NCI-H2029 treated with DMSO at 0.1 percent for 48 hours (cell line): ENCODE results near the gene COL5A3.
A peak's percentile ranks its signal among the peaks of the same experiment; 100 is the strongest.
"Not testable (repeated sequence)": the region's sequence is repeated elsewhere in the genome, so short reads cannot be mapped to it uniquely, and the experiment has no call there.

ENCODE experiments used
- DNase-seq: peaks from one replicate; lab custom pipeline; 2025; lab: John Stamatoyannopoulos, UW

COL5A3 gene

GRCh38 chr19:10010247-10010691, at the start of gene COL5A3:
Gene COL5A3, minus strand, starts transcription at chr19:10010504. Its CDS starts 119 bp downstream, at chr19:10010385.
- no peak for DNase-seq

DNA sequence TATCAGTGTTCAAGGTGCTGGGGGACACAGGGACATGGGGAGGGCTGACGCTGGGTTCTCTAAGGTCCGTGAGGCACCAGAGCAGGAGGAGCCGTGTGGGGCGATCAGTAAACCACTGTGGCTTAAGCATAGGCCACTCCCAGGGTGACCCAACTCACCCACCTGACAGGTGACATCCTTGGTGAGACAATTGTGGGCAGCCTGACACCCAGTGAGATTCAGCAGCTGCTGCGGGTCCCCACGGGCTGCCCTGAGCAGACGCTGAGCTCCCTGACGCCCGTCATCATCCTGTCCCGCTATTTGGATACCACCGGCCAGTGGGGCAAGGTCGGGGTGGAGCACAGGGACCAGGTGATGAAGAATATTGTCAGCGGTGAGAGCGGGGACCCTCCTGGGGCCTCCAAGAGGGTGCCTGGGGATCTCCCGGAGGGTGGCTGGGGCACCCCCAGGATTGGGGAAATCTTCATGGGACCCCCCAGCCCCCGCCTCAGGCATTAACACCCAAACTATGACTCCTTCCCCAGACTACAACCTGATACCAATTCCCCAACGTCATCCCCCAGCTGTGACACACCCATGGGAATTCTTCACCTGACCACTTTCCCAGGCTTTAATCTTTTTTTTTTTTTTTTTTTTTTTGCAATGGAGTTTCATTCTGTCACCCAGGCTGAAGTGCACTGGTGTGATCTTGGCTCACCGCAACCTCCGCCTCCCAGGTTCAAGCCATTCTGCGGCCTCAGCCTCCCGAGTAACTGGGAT, 42.5 kb upstream of the COL5A3 start:
- DNase-seq: no peak

DNA sequence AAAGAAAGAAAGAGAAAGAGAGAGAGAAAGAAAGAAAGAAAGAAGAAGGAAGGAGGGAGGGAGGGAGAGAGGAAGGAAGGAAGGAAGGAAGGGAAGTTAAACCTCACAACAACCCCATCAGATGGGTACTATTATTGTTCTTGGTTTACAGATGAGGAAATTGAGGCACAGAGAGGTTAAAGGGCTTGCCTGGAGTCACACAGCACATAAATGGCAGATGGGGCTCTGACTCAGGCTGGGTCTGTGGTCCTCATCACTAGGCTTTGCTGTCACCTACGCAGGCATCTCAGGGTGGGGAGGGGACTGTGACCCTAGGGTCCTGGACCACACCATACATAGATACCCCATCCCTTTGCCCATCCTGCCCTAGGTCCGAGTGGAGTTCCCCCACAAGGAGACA, 39.3 kb upstream of the COL5A3 start:
- DNase-seq: no peak

DNA sequence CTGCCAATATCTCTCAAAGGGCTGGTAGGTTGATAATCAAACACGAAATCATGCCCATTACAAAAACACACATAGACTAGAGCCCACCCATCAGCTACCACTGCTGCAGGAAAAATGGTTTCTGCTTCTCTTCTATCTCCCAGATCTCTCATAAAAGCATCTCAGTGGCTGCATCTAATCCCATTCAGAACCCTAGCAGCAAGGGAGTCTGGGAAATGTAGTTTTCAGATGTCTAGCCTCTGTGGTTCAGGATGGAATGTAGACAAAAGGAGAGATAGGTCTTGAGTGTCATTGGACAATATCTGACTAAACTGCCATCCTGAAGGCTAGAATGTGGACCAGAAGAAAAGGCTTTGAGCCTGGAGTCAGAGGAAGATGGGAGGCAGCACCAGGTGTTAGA, 35.1 kb upstream of the COL5A3 start:
- DNase-seq: no peak

- no peak for DNase-seq
These were observed 34.1 kb upstream of the COL5A3 start for GRCh38 chr19:10044390-10044789.

DNA sequence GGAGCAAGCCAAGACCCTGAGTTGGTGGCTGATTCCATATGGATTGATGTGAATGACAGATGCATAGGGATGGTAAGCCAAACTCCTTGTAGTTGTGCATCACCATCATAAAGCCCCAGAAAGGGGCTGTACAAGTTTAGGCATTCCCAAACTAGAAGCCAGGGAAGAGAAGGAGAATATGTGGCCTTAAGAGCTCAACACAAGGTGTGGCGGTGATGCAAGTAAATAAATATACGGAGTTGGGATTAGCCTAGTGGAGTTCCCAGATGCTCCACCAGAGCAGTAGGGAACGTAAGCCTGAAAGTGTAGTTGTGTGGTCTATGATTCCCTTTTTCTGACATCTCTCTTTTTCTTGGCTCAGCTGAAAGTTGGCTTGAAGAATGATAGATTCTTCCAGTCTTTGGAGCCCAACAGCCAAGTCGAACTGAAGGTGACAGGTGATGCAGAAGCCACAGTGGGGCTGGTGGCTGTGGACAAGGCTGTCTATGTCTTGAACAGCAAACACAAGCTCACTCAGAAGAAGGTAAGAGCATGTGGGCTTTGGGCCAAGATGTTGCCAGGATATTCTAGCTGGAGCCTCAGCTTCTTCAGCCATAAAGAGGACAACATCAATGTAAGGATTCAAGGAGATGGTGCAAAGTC, 33.1 kb upstream of the COL5A3 start:
- no peak for DNase-seq

DNA sequence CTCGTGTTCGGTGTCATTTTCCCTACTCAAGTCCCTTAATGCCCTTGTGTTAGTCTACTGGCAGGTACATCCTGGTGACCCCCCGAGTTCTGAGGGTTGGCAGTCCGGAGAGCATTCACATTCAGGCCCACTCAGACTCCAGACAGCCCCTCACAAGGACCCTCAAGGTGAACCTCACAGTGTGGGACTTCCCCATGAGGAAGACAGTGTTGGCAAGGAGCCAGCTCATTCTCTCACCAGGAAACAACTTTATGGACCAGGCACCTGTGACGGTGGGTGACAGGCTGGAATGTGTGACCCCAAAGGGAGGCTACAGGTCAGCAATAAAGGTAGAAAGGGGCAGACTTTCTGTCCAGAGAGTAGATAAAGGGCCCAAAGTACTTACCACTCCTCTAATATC, 27.5 kb upstream of the COL5A3 start:
- no peak for DNase-seq

DNA sequence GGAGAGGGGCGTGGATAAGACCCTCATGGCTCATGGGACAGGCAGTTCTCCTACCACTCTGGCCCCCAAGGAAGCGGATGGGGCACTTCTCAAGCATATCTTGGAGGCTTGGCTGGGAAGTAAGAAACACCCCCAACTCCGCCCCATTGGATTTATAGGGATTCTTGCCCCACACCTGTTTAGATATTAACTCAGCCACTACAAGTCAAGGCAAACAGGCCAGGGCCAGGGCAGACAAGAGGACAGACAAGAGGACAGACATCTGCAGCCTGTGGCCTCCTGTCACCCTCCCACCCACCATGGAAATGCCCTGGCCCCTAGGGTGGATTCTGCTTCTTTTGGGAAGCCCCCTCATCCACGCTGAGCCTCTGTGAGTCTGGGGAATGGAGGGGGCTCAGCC, 27.1 kb upstream of the COL5A3 start:
- DNase-seq: no peak

DNA sequence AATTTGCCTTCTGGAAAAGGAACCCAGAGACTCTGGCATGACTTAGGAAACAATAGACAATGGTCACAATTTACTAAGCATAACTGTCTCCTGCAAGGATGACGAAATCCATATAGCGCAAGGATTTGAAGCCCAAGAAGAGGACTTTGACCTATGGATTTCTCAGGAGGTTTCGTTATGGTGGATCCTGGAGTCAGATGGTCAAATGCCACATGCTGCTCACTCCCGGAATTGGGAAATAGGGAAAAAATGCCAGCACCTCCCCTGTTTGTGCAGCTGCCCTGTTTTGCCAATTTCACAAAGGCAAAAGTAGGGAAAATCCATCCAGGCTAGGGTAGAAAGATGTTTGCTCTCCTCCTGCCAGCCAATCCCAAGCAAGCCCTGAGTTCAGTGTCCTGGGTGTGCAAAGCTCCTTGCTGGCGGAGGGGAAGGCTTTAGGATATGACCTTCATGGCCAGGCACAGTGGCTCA, 26.3 kb upstream of the COL5A3 start:
- no peak for DNase-seq

GRCh38 chr19:10033614-10034013, 23.3 kb upstream of the COL5A3 start:
- no peak for DNase-seq

GRCh38 chr19:10027158-10027997, 17.1 kb upstream of the COL5A3 start:
- DNase-seq: peak; percentile 67

GRCh38 chr19:10026744-10027143, 16.4 kb upstream of the COL5A3 start:
- DNase-seq: no peak

DNA sequence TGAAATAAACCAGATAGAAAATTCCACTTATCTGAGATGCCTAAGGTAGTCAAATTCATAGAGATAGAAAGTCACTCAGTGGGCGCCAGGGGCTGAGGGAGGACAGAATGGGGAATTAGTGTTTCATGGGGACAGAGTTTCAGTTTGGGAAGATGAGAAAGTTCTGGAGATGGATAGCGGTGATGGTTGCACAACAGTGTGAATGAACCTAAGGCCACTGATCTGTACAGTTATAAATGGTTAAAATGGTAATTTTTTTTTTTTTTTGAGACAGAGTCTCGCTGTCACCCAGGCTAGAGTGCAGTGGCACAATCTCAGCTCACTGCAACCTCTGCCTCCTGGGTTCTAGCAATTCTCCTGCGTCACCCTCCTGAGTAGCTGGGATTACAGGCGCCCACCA, 12.8 kb upstream of the COL5A3 start:
- not testable (repeated sequence) for DNase-seq

- DNase-seq: no peak
These were observed 11.6 kb upstream of the COL5A3 start for GRCh38 chr19:10021863-10022262.

GRCh38 chr19:10021446-10021845, 11.1 kb upstream of the COL5A3 start:
- no peak for DNase-seq

GRCh38 chr19:10020851-10021250, 10.5 kb upstream of the COL5A3 start:
- no peak for DNase-seq

DNA sequence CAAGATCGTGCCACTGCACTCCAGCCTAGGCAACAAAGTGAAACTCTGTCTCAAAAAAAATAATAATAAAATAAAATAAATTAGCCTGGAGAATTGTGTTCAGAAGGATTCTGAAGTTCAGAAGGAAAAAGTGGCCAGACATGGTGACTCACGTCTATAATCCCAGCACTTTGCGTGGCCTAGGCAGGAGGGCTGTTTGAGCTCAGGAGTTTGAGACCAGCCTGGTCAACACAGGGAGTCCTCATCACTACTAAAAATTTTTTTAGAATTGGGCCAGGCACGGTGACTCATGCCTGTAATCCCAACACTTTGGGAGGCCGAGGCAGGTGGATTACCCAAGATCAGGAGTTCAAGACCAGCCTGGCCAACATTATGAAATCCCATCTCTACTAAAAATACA, 8.9 kb upstream of the COL5A3 start:
- no peak for DNase-seq

GRCh38 chr19:10018786-10019185, 8.5 kb upstream of the COL5A3 start:
- no peak for DNase-seq

DNA sequence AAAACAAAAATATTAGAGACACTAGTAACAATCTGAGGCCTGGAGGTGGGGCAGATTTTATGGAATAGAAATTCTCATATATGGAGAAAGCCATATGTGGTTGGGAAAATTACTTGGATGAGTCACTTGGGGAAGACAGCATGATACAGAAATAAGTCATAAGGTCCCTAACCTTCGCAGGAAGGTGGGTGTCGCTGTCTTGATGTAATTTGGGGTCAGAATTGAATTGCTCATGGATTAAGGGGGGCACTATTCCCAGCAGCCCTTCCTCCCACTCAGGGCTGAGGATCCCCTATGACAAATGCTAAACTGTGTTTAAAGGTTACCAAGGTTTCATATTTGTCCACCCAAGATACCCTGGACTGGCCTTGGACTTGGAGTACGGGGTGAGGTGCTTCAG, 8.0 kb upstream of the COL5A3 start:
- no peak for DNase-seq

DNA sequence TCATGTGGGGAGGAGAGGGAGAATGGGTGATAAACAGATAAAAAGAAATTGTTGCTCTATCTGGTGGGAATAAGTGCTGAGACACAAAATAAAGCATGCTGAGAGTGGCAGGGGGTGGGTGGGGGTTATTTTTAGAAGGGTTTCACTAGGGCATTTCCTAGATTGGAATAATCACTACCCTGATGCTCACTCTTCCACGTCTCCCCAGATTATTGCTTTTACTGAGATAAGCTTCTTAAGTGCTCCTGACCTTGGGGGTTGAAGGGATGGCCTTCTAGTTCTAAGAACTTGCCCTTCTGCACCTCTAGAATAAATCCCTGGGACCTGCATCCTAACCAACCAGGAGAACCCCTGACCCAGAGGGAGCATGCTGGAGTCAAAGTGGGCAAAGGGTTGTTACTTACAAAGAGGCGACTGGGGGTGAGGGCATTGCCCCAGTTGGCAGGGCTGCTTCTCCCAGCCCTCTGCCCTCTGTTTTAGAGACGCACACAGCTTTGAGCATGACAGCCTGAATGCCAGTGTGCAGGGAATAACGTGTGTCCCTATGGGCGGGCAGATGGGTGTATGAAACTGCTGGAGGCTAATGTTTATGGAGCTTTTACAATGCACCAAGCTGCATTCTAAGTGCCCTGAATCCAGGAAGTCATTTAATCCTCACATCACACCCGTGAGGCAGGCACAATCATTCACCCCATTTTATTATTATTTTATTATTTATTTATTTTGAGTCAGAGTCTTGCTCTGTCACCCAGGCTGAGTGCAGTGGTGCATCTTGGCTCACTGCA, 3.7 kb upstream of the COL5A3 start:
- DNase-seq: no peak

GRCh38 chr19:10013316-10013715, 3.0 kb upstream of the COL5A3 start, which contains the start of gene RDH8:
Gene RDH8, plus strand, starts transcription at chr19:10013483. Its CDS starts 15 bp downstream, at chr19:10013498.
- no peak for DNase-seq

- no peak for DNase-seq
These were observed 1.7 kb upstream of the COL5A3 start for GRCh38 chr19:10011974-10012373.
